ENCODE measurements around the gene ULK4. TPM values are rescaled to one million over a fixed set of nuclear protein-coding genes. Genes with fewer than 3 reads are reported as not detected.

The ULK4 gene
- total RNA-seq, 1 donor from 2014 or later, result 8.4 TPM

DNA sequence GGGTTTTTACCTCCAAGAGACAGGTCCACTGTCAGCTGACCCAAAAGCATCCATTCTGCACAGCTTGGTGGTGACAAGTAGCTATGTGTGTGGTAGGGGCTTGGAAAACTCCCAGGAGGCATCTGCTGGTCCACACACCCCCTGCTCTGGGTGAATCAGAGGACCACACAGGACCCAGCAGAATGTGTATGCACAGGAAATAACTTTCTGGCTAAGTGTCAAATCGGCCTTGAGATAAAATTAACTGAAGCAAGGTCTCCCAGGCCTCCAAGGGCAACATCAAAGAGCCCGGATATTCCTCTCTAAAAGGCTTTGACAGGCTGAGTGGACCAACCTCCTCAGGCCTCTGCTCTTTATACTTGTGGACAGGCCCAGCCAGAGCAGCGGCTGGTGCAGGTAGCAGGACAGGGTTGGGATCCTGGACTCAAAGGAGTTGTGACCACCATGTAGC lies 696.1 kb downstream of the ULK4 start:
- Histone ChIP-seq H3K9me3 (ENCODE audit: control insufficient read depth in 3 of 3, low read length in 3 of 3) (peaks cover 0 to 3% (median 2%) of the 10 kb centered on the region in 3 donors), H3K36me3 (ENCODE audit: control insufficient read depth in 3 of 3, insufficient read depth in 3 of 3, low read length in 3 of 3) (no peaks in the 10 kb centered on the region), H3K27ac (ENCODE audit: low read depth, low read length) (no peak overlapping the region), H3K27me3 (ENCODE audit: control insufficient read depth in 3 of 3, insufficient read depth in 3 of 3, low read length in 3 of 3) (no peaks in the 10 kb centered on the region), H3K4me1 (ENCODE audit: control insufficient read depth in 3 of 3, insufficient read depth in 3 of 3, low read length in 3 of 3) (no peaks in the 10 kb centered on the region), H3K4me3 (ENCODE audit: low read length in 3 of 3) (no peak overlapping the region), H3K9ac (ENCODE audit: low read depth in 1 of 3, low read length in 3 of 3) (no peak overlapping the region)

DNA sequence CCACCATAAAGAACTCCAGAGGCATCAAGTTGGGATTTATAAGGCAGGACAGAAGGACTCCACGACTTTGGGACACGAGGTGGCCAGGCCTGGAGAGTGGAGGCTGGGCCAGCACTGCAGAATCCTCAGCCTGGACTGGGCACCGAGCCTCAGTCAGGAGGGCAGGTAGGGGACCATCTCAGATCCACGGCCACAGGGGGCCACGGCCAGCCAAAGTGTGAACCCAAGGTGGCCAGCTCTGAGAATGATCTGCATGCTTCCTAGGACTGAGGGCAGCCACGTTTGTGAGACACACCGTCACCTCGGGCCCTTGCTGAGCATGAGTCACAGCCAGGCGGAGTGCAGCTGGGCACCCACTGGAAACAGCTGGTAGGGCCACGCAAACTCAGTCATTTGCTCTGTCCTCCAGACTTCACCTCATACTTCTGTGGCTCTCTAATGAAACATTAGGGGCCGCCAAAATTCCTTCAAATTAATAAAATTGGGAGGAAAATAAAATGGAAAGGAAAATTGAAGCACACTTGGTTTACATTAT lies 696.8 kb downstream of the ULK4 start:
- no peak overlapping the region for H3K4me3 ChIP-seq (ENCODE audit: low read length in 3 of 3)
- no peak overlapping the region for H3K9ac ChIP-seq (ENCODE audit: low read depth in 1 of 3, low read length in 3 of 3)
- H3K27ac ChIP-seq (ENCODE audit: low read depth, low read length), result no peak overlapping the region
- no peaks in the 10 kb centered on the region for H3K27me3 ChIP-seq (ENCODE audit: control insufficient read depth in 3 of 3, insufficient read depth in 3 of 3, low read length in 3 of 3)
- H3K9me3 ChIP-seq (ENCODE audit: control insufficient read depth in 3 of 3, low read length in 3 of 3), result peaks cover 0 to 3% (median 2%) of the 10 kb centered on the region in 3 donors
- H3K36me3 ChIP-seq (ENCODE audit: control insufficient read depth in 3 of 3, insufficient read depth in 3 of 3, low read length in 3 of 3), result no peaks in the 10 kb centered on the region
- H3K4me1 ChIP-seq (ENCODE audit: control insufficient read depth in 3 of 3, insufficient read depth in 3 of 3, low read length in 3 of 3), result no peaks in the 10 kb centered on the region

DNA sequence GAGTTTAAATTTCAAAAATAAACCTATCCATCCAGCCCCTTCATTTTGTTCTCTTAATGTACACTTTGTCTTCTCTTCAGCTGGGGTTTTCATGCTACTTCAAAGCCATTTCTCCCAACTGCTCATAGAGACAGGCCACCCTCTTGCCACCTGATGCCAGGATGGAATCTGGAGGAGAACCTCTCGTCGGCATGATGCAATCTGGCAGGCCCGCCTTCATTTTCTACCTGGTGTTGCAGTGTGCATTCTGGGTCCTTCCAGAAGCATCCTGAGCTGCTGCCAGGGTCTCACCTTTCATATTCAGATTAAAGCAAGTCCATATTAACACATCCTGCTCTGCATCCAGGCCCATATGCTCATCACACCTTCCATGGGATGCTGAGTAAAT lies 701.8 kb downstream of the ULK4 start:
- H3K27me3 ChIP-seq (ENCODE audit: control insufficient read depth in 3 of 3, insufficient read depth in 3 of 3, low read length in 3 of 3), result no peaks in the 10 kb centered on the region

DNA sequence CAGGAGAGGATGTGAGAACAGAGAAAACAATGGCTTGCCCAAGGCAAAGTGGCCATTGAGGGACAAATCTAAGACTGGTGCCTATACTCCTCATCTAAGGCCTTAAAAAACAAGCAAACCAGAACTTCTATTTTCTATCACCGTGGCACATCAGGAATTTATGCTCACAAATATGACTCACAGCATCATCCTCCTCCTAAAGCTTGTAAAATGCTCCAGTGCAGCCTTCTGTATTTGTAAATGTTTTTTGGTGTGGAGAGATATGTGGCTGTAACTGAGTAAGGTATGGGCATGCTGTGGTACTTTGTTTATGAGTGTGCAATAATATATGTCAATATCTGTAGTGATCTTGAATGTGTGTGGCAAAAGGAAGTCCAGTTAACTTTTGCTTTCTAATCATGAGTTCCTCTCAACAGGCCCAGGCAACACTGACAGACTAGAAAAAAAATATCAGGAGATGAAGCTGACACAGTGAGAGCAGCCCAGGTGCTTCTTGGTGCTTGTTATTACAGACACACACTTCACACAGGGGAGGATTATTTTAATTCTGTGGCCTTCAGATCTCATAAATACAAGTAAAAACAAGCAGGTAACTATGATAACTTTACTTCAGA lies 702.3 kb downstream of the ULK4 start:
- no peaks in the 10 kb centered on the region for H3K36me3 ChIP-seq (ENCODE audit: control insufficient read depth in 3 of 3, insufficient read depth in 3 of 3, low read length in 3 of 3)
- H3K9me3 ChIP-seq (ENCODE audit: control insufficient read depth in 3 of 3, low read length in 3 of 3), result no peaks in the 10 kb centered on the region
- no peak overlapping the region for H3K27ac ChIP-seq (ENCODE audit: low read depth, low read length)
- no peak overlapping the region for H3K4me3 ChIP-seq (ENCODE audit: low read length in 3 of 3)
- H3K27me3 ChIP-seq (ENCODE audit: control insufficient read depth in 3 of 3, insufficient read depth in 3 of 3, low read length in 3 of 3), result no peaks in the 10 kb centered on the region
- no peaks in the 10 kb centered on the region for H3K4me1 ChIP-seq (ENCODE audit: control insufficient read depth in 3 of 3, insufficient read depth in 3 of 3, low read length in 3 of 3)
- H3K9ac ChIP-seq (ENCODE audit: low read depth in 1 of 3, low read length in 3 of 3), result no peak overlapping the region

More for the DNA sequence above, 701.8 kb downstream of the ULK4 start:
- Histone ChIP-seq H3K36me3 (ENCODE audit: control insufficient read depth in 3 of 3, insufficient read depth in 3 of 3, low read length in 3 of 3) (no peaks in the 10 kb centered on the region), H3K9ac (ENCODE audit: low read depth in 1 of 3, low read length in 3 of 3) (no peak overlapping the region), H3K9me3 (ENCODE audit: control insufficient read depth in 3 of 3, low read length in 3 of 3) (no peaks in the 10 kb centered on the region), H3K4me1 (ENCODE audit: control insufficient read depth in 3 of 3, insufficient read depth in 3 of 3, low read length in 3 of 3) (no peaks in the 10 kb centered on the region), H3K4me3 (ENCODE audit: low read length in 3 of 3) (no peak overlapping the region), H3K27ac (ENCODE audit: low read depth, low read length) (no peak overlapping the region)

DNA sequence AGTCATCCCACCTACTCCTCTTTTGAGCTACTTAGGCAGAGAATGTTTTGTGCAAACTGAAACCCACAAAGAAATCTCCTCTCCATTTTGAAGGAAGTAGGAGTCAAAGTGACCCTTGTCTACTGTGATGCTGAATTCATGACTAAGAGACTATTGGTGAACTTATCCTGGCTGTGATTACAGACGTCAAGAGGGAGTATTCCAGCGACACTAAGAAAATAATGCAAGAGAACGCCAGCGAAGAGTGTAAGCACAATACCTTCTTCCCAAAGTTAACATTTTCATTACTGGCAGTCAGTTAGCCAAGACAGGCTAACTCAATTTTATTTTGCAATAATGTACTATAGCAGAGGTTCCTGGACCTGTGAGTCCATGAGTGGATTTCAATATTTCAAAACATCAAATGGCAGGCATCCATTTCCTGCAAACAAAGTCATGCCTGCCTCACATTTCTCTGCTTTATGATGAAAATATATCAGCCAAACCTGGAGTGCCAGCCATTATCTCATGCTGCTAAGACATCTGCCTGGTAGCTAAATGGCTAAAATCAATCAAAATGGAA lies 703.6 kb downstream of the ULK4 start:
- H3K4me3 ChIP-seq (ENCODE audit: low read length in 3 of 3), result no peak overlapping the region
- H3K27ac ChIP-seq (ENCODE audit: low read depth, low read length), result no peak overlapping the region
- no peaks in the 10 kb centered on the region for H3K27me3 ChIP-seq (ENCODE audit: control insufficient read depth in 3 of 3, insufficient read depth in 3 of 3, low read length in 3 of 3)
- no peak overlapping the region for H3K9ac ChIP-seq (ENCODE audit: low read depth in 1 of 3, low read length in 3 of 3)
- H3K9me3 ChIP-seq (ENCODE audit: control insufficient read depth in 3 of 3, low read length in 3 of 3), result no peaks in the 10 kb centered on the region
- H3K36me3 ChIP-seq (ENCODE audit: control insufficient read depth in 3 of 3, insufficient read depth in 3 of 3, low read length in 3 of 3), result no peaks in the 10 kb centered on the region
- H3K4me1 ChIP-seq (ENCODE audit: control insufficient read depth in 3 of 3, insufficient read depth in 3 of 3, low read length in 3 of 3), result no peaks in the 10 kb centered on the region

DNA sequence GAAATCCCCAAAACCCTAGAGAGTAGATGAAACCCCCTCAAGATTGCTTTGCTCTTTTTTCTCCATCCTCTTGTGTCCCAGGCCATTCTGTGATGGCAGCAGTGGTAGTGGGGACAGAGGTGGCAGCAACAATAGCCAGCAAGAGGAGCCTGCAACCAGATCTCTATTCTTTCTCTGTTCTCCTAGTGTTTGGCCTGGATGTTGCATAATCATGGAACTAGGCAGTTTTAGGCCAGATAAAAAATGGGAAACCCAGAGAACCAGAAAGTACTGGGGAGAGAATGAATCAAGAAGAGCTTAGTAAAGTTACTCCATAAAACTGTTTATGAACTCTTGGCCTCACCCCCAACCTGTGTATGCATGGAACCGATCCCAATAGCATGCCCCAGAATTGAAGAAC lies 710.3 kb downstream of the ULK4 start:
- no peaks in the 10 kb centered on the region for H3K9me3 ChIP-seq (ENCODE audit: control insufficient read depth in 3 of 3, low read length in 3 of 3)
- peaks cover 0 to 5% (median 0%) of the 10 kb centered on the region in 3 donors for H3K4me1 ChIP-seq (ENCODE audit: control insufficient read depth in 3 of 3, insufficient read depth in 3 of 3, low read length in 3 of 3)

DNA sequence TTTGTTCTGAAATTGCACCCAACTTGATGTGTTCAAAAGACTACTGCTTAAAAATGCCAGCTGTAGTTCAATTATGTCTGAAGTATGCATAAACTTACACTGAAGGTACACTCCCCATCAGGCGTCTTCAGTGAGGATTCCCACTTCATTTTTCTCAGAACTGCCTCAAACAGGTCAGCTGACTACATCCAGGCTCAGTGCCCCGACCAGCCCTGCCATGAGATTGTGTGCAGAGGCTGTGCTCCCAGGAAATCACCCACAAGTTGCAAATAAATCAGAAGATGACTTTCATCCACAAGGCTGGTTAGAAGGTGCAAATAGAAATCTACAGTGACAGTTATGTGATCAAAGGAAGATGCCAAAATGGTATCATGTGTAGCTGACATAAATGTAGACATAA lies 711.1 kb downstream of the ULK4 start:
- Histone ChIP-seq H3K4me1 (ENCODE audit: control insufficient read depth in 3 of 3, insufficient read depth in 3 of 3, low read length in 3 of 3) (peaks cover 0 to 5% (median 0%) of the 10 kb centered on the region in 3 donors), H3K27ac (ENCODE audit: low read depth, low read length) (no peak overlapping the region), H3K27me3 (ENCODE audit: control insufficient read depth in 3 of 3, insufficient read depth in 3 of 3, low read length in 3 of 3) (no peaks in the 10 kb centered on the region)

More for the DNA sequence above, 710.3 kb downstream of the ULK4 start:
- H3K27ac ChIP-seq (ENCODE audit: low read depth, low read length), result no peak overlapping the region
- no peaks in the 10 kb centered on the region for H3K27me3 ChIP-seq (ENCODE audit: control insufficient read depth in 3 of 3, insufficient read depth in 3 of 3, low read length in 3 of 3)
- no peak overlapping the region for H3K4me3 ChIP-seq (ENCODE audit: low read length in 3 of 3)
- no peak overlapping the region for H3K9ac ChIP-seq (ENCODE audit: low read depth in 1 of 3, low read length in 3 of 3)
- no peaks in the 10 kb centered on the region for H3K36me3 ChIP-seq (ENCODE audit: control insufficient read depth in 3 of 3, insufficient read depth in 3 of 3, low read length in 3 of 3)

DNA sequence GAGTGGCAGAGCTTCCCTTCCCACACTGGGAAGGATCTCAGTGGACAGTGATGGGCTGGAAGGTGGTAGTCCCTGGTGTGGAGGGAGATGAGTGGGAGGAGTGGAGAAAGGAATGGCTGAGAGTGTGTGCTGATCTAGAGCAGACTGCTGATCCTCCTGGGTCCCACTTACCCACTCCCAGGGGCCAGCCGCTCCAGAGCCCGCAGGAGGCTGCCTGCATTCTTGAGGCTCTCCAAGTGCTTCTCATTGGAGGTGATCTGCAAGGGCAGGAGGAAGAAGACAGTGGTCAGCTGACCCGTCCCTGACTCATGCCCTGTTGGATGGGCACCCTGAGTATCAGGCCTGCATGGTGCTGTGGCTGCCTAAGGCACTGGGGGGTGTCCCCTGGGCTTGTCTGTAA lies 712.6 kb downstream of the ULK4 start:
- Histone ChIP-seq H3K9ac (ENCODE audit: low read depth in 1 of 3, low read length in 3 of 3) (no peak overlapping the region), H3K36me3 (ENCODE audit: control insufficient read depth in 3 of 3, insufficient read depth in 3 of 3, low read length in 3 of 3) (peaks cover 0 to 8% (median 2%) of the 10 kb centered on the region in 3 donors), H3K9me3 (ENCODE audit: control insufficient read depth in 3 of 3, low read length in 3 of 3) (no peaks in the 10 kb centered on the region), H3K27ac (ENCODE audit: low read depth, low read length) (no peak overlapping the region), H3K4me1 (ENCODE audit: control insufficient read depth in 3 of 3, insufficient read depth in 3 of 3, low read length in 3 of 3) (peaks cover 0 to 5% (median 0%) of the 10 kb centered on the region in 3 donors), H3K27me3 (ENCODE audit: control insufficient read depth in 3 of 3, insufficient read depth in 3 of 3, low read length in 3 of 3) (no peaks in the 10 kb centered on the region), H3K4me3 (ENCODE audit: low read length in 3 of 3) (no peak overlapping the region)

More for the DNA sequence above, 711.1 kb downstream of the ULK4 start:
- Histone ChIP-seq H3K9ac (ENCODE audit: low read depth in 1 of 3, low read length in 3 of 3) (no peak overlapping the region), H3K9me3 (ENCODE audit: control insufficient read depth in 3 of 3, low read length in 3 of 3) (no peaks in the 10 kb centered on the region), H3K4me3 (ENCODE audit: low read length in 3 of 3) (no peak overlapping the region), H3K36me3 (ENCODE audit: control insufficient read depth in 3 of 3, insufficient read depth in 3 of 3, low read length in 3 of 3) (peaks cover 0 to 3% (median 0%) of the 10 kb centered on the region in 3 donors)

DNA sequence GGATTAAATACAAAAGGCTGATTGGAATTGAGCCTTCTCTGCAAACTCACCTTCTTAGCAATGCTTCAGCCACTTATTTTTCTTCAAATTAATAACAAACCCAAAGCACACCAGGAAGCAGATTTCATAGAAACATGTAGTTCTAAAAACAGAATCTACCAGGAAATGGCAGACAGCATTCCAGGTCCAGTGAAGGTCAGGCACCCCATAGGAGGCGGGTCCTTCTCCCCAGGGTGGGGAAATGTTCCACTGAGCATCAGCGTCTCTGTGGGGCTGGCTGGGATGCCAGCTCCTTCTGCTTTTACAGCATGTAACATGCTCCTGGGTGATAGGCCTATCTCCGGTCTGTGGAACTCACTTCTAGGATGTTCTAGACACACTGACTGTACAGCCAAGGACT lies 713.4 kb downstream of the ULK4 start:
- Histone ChIP-seq H3K4me3 (ENCODE audit: low read length in 3 of 3) (no peak overlapping the region), H3K4me1 (ENCODE audit: control insufficient read depth in 3 of 3, insufficient read depth in 3 of 3, low read length in 3 of 3) (peaks cover 0 to 5% (median 0%) of the 10 kb centered on the region in 3 donors), H3K27ac (ENCODE audit: low read depth, low read length) (no peak overlapping the region), H3K27me3 (ENCODE audit: control insufficient read depth in 3 of 3, insufficient read depth in 3 of 3, low read length in 3 of 3) (no peaks in the 10 kb centered on the region), H3K36me3 (ENCODE audit: control insufficient read depth in 3 of 3, insufficient read depth in 3 of 3, low read length in 3 of 3) (peaks cover 0 to 8% (median 2%) of the 10 kb centered on the region in 3 donors), H3K9me3 (ENCODE audit: control insufficient read depth in 3 of 3, low read length in 3 of 3) (no peaks in the 10 kb centered on the region), H3K9ac (ENCODE audit: low read depth in 1 of 3, low read length in 3 of 3) (no peak overlapping the region)
